ENCODE results near the gene CLASP2.

CLASP2 gene

DNA sequence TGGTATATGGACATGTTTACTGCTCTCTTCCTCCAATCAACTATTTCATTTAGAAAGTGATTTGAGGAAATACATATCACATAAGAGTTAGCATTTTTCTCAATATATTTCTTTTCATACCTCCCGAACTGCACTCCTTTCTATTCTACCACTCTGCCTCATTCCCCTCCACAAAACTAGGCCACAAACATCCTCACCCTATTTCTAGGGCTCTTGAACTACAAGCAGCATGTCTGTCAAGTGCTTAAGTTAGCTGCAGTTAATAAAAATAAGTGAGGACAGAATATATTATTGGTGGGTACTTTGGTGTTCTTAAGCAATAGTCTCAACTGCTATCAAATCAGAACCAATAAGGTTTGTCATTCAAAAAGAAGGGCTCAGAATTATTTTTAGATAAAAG lies 125.1 kb downstream of the CLASP2 start:
- DNase-seq (ENCODE audit: low spot score): no peak
- TF ChIP-seq, protein P1, sequence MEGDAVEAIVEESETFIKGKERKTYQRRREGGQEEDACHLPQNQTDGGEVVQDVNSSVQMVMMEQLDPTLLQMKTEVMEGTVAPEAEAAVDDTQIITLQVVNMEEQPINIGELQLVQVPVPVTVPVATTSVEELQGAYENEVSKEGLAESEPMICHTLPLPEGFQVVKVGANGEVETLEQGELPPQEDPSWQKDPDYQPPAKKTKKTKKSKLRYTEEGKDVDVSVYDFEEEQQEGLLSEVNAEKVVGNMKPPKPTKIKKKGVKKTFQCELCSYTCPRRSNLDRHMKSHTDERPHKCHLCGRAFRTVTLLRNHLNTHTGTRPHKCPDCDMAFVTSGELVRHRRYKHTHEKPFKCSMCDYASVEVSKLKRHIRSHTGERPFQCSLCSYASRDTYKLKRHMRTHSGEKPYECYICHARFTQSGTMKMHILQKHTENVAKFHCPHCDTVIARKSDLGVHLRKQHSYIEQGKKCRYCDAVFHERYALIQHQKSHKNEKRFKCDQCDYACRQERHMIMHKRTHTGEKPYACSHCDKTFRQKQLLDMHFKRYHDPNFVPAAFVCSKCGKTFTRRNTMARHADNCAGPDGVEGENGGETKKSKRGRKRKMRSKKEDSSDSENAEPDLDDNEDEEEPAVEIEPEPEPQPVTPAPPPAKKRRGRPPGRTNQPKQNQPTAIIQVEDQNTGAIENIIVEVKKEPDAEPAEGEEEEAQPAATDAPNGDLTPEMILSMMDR (IDR thresholded peaks at IDR 0.05; ENCODE audit: extremely low read depth, insufficient read depth, missing control alignments): no peak
- in situ Hi-C loops (cut with MboI; ENCODE audit: low pct_unique_long_range_greater_than_20kb, low sequenced_read_pairs, unreplicated experiment): no loop called here

DNA sequence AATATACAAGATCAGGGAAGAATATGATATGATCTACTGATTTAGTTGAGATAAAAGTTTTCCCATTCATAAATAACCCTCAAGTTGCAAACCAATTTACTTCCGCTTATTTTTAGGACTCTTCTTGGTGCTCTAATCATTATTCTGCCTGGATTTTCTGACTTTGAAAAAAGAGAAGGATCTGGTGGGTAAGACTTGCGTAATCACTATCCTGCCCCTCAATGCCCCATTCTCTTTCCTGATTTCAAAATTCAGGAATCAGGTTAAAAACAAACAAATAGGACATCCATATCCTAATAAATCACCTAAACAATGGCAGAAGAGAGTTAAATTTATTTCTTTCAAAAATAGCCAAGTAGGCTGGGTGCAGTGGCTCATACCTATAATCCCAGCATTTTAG lies 127.5 kb downstream of the CLASP2 start:
- in situ Hi-C loops (cut with MboI; ENCODE audit: low pct_unique_long_range_greater_than_20kb, low sequenced_read_pairs, unreplicated experiment): no loop called here
- no peak for DNase-seq (ENCODE audit: low spot score)
- TF ChIP-seq, protein P1 (IDR thresholded peaks at IDR 0.05; ENCODE audit: extremely low read depth, insufficient read depth, missing control alignments): no peak

DNA sequence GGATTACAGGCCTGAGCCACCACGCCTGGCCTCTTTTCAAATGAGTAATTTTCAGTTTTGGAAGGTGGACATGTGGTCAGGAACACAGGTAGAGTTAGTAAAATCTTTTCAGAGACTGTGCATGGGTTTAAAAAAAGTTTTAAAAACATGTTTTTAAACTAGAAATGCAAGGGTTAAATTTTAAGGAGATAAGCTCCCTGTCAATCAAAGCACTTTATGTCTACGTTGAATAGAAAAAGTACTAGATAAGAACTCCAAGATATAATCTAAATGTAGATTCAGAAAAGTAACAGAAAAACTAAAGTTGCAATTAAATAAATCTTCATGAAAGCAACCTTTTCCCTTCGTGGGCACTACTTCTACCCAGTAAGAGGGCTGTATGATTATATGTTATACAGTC lies 131.7 kb downstream of the CLASP2 start:
- TF ChIP-seq, protein P1 (IDR thresholded peaks at IDR 0.05; ENCODE audit: extremely low read depth, insufficient read depth, missing control alignments): no peak
- in situ Hi-C loops (cut with MboI; ENCODE audit: low pct_unique_long_range_greater_than_20kb, low sequenced_read_pairs, unreplicated experiment): no loop called here
- no peak for DNase-seq (ENCODE audit: low spot score)

DNA sequence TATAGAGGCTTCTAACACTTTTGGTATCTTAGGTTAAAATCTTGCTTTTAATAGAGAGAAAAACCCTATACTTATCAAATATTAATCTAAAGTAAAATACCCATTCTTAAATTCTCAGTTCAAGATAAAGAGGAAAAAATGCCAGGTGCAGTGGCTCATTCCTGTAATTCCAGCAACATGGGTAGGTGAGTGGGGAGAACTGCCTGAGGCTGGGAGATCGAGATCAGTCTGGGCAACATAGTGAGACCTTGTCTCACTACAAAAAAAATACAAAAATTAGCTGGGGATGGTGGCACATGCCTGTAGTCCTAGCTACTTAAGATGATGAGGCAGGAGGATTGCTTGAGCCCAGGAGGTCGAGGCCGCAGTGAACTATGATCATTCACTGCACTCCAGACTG lies 135.8 kb downstream of the CLASP2 start:
- TF ChIP-seq, protein P1 (IDR thresholded peaks at IDR 0.05; ENCODE audit: extremely low read depth, insufficient read depth, missing control alignments): no peak
- DNase-seq (ENCODE audit: low spot score): no peak
- in situ Hi-C loops (cut with MboI; ENCODE audit: low pct_unique_long_range_greater_than_20kb, low sequenced_read_pairs, unreplicated experiment): no loop called here

DNA sequence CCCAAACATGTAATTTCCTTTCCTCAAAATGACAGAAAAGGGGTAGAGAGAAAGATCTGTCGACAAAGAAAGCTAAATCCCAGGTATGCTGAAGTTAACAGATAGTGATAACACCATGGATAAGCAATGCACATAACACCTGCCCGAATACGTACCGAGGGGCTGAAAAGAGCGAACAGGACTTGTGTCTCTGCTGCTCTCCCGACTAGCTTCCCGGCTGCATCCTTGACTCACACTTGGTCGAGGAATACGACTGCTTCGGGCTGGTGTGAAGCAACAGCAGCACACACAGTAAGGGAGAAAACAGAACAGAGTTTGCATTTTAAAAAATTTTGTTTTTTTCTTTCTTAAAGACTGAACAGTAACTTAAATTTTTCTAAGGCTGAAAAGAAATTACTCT lies 136.4 kb downstream of the CLASP2 start:
- DNase-seq (ENCODE audit: low spot score): no peak
- TF ChIP-seq, protein P1 (IDR thresholded peaks at IDR 0.05; ENCODE audit: extremely low read depth, insufficient read depth, missing control alignments): no peak
- in situ Hi-C loops (cut with MboI; ENCODE audit: low pct_unique_long_range_greater_than_20kb, low sequenced_read_pairs, unreplicated experiment): no loop called here

DNA sequence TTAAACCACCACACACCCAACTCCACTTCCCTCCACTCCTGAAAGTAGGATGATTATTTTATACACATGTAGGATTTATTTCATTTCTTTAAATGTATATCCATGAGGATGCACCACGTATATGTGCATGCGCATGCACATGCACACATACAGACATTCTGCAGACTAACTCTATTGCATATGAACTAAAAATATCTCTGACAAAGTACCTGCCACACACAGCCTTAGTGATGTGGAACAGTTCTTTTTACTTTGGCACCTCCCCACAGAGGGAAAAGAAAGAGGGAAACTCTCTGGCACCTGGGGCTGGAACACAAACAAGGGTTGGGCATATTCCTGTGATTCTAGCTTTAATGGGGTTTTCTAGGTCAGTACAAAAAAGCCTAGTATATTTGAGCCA lies 138.2 kb downstream of the CLASP2 start:
- DNase-seq (ENCODE audit: low spot score): no peak
- TF ChIP-seq, protein P1 (IDR thresholded peaks at IDR 0.05; ENCODE audit: extremely low read depth, insufficient read depth, missing control alignments): no peak
- in situ Hi-C loops (cut with MboI; ENCODE audit: low pct_unique_long_range_greater_than_20kb, low sequenced_read_pairs, unreplicated experiment): no loop called here

DNA sequence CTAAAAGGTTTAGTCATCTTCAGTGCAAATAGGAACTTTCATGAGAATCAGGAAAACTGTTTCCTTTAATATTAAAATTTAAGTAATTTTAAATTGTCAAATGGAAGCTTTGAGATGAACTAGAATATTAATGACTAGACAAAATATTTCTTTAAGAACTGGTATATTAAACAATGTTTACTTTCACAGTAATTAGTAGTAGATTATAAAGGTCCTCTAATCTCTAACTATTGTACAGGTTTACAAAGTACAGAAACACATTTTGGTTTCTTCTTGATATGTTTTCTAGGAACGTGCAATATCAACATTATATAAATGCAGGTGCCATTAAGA lies 138.9 kb downstream of the CLASP2 start:
- TF ChIP-seq, protein P1 (IDR thresholded peaks at IDR 0.05; ENCODE audit: extremely low read depth, insufficient read depth, missing control alignments): no peak
- DNase-seq (ENCODE audit: low spot score): no peak
- in situ Hi-C loops (cut with MboI; ENCODE audit: low pct_unique_long_range_greater_than_20kb, low sequenced_read_pairs, unreplicated experiment): no loop called here
